Sigmoid colon (tissue), 4 donors: ENCODE results near the gene GABBR2.

Experiments
- POLR2A ChIP-seq, 2 donors: fragments of 450-650 bp; IDR thresholded peaks; one replicate each; pipeline ENCODE4 v1.6.1; 2016; ENCODE audit warnings: antibody characterized with exemption in 2 of 2, mild to moderate bottlenecking in 2 of 2, moderate library complexity in 2 of 2
- POLR2AphosphoS5 ChIP-seq, 4 donors: sonication (generic); formaldehyde crosslinking; IDR thresholded peaks; one replicate each; pipeline ENCODE4 v1.6.1; 2017; ENCODE audit warnings: antibody characterized with exemption in 4 of 4
- TF ChIP-seq, protein P1 (sequence below), 4 experiments: fragments of 450-650 bp in 3 of 4; fragments of 200-600 bp in 1 of 4; IDR thresholded peaks; one replicate each; pipeline ENCODE4 v1.5.1; 2016 to 2019; ENCODE audit warnings: antibody characterized with exemption in 4 of 4, mild to moderate bottlenecking in 3 of 4, moderate library complexity in 2 of 4

DNA sequence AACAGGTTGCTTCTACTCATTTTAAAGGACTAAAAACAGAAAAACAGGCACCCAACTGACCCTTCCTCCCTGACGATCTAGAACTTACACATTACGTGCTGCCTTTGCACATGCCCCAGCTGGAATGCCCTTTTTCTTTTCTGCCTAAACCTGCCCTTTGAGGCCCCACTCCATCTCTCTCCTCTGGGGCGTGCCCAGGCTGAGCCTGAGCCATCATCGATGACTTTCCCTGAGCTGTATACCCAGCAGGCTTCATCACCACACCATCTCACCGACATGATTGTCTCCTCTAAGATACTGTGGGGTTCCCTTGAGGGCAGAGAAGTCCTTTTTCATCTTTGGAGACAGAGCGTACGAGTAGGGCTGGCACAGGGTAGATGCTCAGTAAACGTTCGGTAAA lies 24.1 kb upstream of the GABBR2 start:
- TF ChIP-seq, protein P1, sequence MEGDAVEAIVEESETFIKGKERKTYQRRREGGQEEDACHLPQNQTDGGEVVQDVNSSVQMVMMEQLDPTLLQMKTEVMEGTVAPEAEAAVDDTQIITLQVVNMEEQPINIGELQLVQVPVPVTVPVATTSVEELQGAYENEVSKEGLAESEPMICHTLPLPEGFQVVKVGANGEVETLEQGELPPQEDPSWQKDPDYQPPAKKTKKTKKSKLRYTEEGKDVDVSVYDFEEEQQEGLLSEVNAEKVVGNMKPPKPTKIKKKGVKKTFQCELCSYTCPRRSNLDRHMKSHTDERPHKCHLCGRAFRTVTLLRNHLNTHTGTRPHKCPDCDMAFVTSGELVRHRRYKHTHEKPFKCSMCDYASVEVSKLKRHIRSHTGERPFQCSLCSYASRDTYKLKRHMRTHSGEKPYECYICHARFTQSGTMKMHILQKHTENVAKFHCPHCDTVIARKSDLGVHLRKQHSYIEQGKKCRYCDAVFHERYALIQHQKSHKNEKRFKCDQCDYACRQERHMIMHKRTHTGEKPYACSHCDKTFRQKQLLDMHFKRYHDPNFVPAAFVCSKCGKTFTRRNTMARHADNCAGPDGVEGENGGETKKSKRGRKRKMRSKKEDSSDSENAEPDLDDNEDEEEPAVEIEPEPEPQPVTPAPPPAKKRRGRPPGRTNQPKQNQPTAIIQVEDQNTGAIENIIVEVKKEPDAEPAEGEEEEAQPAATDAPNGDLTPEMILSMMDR (IDR thresholded peaks at IDR 0.05), result no peak
- TF ChIP-seq POLR2A (IDR thresholded peaks at IDR 0.05), result no peak
- no peak for TF ChIP-seq POLR2AphosphoS5 (IDR thresholded peaks at IDR 0.05)
